ENCODE measurements around the gene DAZAP2. TPM values are rescaled to one million over a fixed set of nuclear protein-coding genes. Genes with fewer than 3 reads are reported as not detected.
A peak's percentile ranks its signal among the peaks of the same experiment; 100 is the strongest.

Gene DAZAP2
- 398 TPM for polyA plus RNA-seq
- long read RNA-seq, donor 1, transcript DAZAP2-201 (4 exons, 2,598 nt) = major isoform, 54 of 102 reads
- long read RNA-seq, donor 1, transcript DAZAP2-214 (2 exons, 3,664 nt) = minor isoform, 12 of 102 reads
- long read RNA-seq, donor 1, transcript DAZAP2-206 (2 exons, 598 nt) = minor isoform, 5 of 102 reads
- long read RNA-seq, donor 1, partial matches to known transcripts = 30 of 102 reads
- long read RNA-seq, donor 1, other reads (novel, unspliced or antisense) = 0 of 102 reads
- long read RNA-seq, donor 2, transcript DAZAP2-206 (2 exons, 598 nt) = minor isoform, 7 of 187 reads
- long read RNA-seq, donor 2, transcript DAZAP2-201 (4 exons, 2,598 nt) = major isoform, 118 of 187 reads
- long read RNA-seq, donor 2, transcript DAZAP2-214 (2 exons, 3,664 nt) = minor isoform, 32 of 187 reads
- long read RNA-seq, donor 2, partial matches to known transcripts = 21 of 187 reads
- long read RNA-seq, donor 2, other reads (novel, unspliced or antisense) = 7 of 187 reads
- long read RNA-seq, donor 3 = 0 reads
- long read RNA-seq, donor 4, transcript DAZAP2-201 (4 exons, 2,598 nt) = major isoform, 19 of 24 reads
- long read RNA-seq, donor 4, partial matches to known transcripts = 0 of 24 reads
- long read RNA-seq, donor 4, other reads (novel, unspliced or antisense) = 0 of 24 reads
- long read RNA-seq, donor 5, transcript DAZAP2-214 (2 exons, 3,664 nt) = minor isoform, 16 of 86 reads
- long read RNA-seq, donor 5, transcript DAZAP2-201 (4 exons, 2,598 nt) = major isoform, 57 of 86 reads
- long read RNA-seq, donor 5, partial matches to known transcripts = 5 of 86 reads
- long read RNA-seq, donor 5, other reads (novel, unspliced or antisense) = 5 of 86 reads
- long read RNA-seq, donor 6, transcript DAZAP2-214 (2 exons, 3,664 nt) = minor isoform, 15 of 203 reads
- long read RNA-seq, donor 6, transcript DAZAP2-201 (4 exons, 2,598 nt) = major isoform, 114 of 203 reads
- long read RNA-seq, donor 6, partial matches to known transcripts = 70 of 203 reads
- long read RNA-seq, donor 6, other reads (novel, unspliced or antisense) = 0 of 203 reads
- long read RNA-seq, donor 7, transcript DAZAP2-201 (4 exons, 2,598 nt) = major isoform, 37 of 47 reads
- long read RNA-seq, donor 7, transcript DAZAP2-214 (2 exons, 3,664 nt) = minor isoform, 8 of 47 reads
- long read RNA-seq, donor 7, partial matches to known transcripts = 0 of 47 reads
- long read RNA-seq, donor 7, other reads (novel, unspliced or antisense) = 0 of 47 reads
- long read RNA-seq, donor 8, transcript DAZAP2-201 (4 exons, 2,598 nt) = major isoform, 143 of 184 reads
- long read RNA-seq, donor 8, transcript DAZAP2-214 (2 exons, 3,664 nt) = minor isoform, 24 of 184 reads
- long read RNA-seq, donor 8, partial matches to known transcripts = 13 of 184 reads
- long read RNA-seq, donor 8, other reads (novel, unspliced or antisense) = 0 of 184 reads
- long read RNA-seq, donor 9, transcript DAZAP2-214 (2 exons, 3,664 nt) = minor isoform, 17 of 200 reads
- long read RNA-seq, donor 9, transcript DAZAP2-201 (4 exons, 2,598 nt) = major isoform, 123 of 200 reads
- long read RNA-seq, donor 9, partial matches to known transcripts = 58 of 200 reads
- long read RNA-seq, donor 9, other reads (novel, unspliced or antisense) = 0 of 200 reads
- long read RNA-seq, donor 10, transcript DAZAP2-201 (4 exons, 2,598 nt) = major isoform, 141 of 175 reads
- long read RNA-seq, donor 10, transcript DAZAP2-206 (2 exons, 598 nt) = minor isoform, 5 of 175 reads
- long read RNA-seq, donor 10, transcript DAZAP2-214 (2 exons, 3,664 nt) = minor isoform, 21 of 175 reads
- long read RNA-seq, donor 10, partial matches to known transcripts = 6 of 175 reads
- long read RNA-seq, donor 10, other reads (novel, unspliced or antisense) = 0 of 175 reads
- long read RNA-seq, donor 11, transcript DAZAP2-201 (4 exons, 2,598 nt) = major isoform, 83 of 100 reads
- long read RNA-seq, donor 11, transcript DAZAP2-214 (2 exons, 3,664 nt) = minor isoform, 15 of 100 reads
- long read RNA-seq, donor 11, partial matches to known transcripts = 0 of 100 reads
- long read RNA-seq, donor 11, other reads (novel, unspliced or antisense) = 0 of 100 reads

- Histone ChIP-seq H3K27ac (ENCODE audit: low read length) (peak within 1 kb of the TSS; percentile 97), H3K36me3 (ENCODE audit: control insufficient read depth, insufficient read depth, low read length) (peaks cover 28% of the 10 kb centered on the region), H3K4me3 (ENCODE audit: low read length) (peak within 1 kb of the TSS; percentile 88), H3K9me3 (ENCODE audit: control insufficient read depth, low read depth, low read length) (no peaks in the 10 kb centered on the region), H3K27me3 (ENCODE audit: control insufficient read depth, insufficient read depth, low read length) (no peaks in the 10 kb centered on the region), H3K4me1 (ENCODE audit: control insufficient read depth, insufficient read depth, low read length) (no peaks in the 10 kb centered on the region)
- DNase-seq = peak; percentile 96 to 98
- WGBS (ENCODE audit: insufficient coverage, low lambda C conversion rate) = no CpG with 5 or more reads among the region's 70 CpGs
Observed at GRCh38 chr12:51238510-51239334, at the start of gene DAZAP2. DAZAP2 (plus strand) TSS chr12:51238826; CDS start chr12:51238908, 82 bp downstream.

GRCh38 chr12:51189790-51190355 is 48.8 kb upstream of the DAZAP2 start:
- Histone ChIP-seq H3K4me3 (ENCODE audit: low read length) (no peak overlapping the region), H3K27me3 (ENCODE audit: control insufficient read depth, insufficient read depth, low read length) (no peaks in the 10 kb centered on the region), H3K4me1 (ENCODE audit: control insufficient read depth, insufficient read depth, low read length) (no peaks in the 10 kb centered on the region), H3K27ac (ENCODE audit: low read length) (no peak overlapping the region), H3K36me3 (ENCODE audit: control insufficient read depth, insufficient read depth, low read length) (peaks cover 7% of the 10 kb centered on the region), H3K9me3 (ENCODE audit: control insufficient read depth, low read depth, low read length) (no peaks in the 10 kb centered on the region)
- DNase-seq = no peak
- WGBS (ENCODE audit: insufficient coverage, low lambda C conversion rate) = no CpG with 5 or more reads among the region's 14 CpGs

GRCh38 chr12:51190820-51191219 is 47.8 kb upstream of the DAZAP2 start:
- Histone ChIP-seq H3K27ac (ENCODE audit: low read length) (no peak overlapping the region), H3K4me1 (ENCODE audit: control insufficient read depth, insufficient read depth, low read length) (no peaks in the 10 kb centered on the region), H3K9me3 (ENCODE audit: control insufficient read depth, low read depth, low read length) (no peaks in the 10 kb centered on the region), H3K36me3 (ENCODE audit: control insufficient read depth, insufficient read depth, low read length) (peaks cover 7% of the 10 kb centered on the region), H3K4me3 (ENCODE audit: low read length) (no peak overlapping the region), H3K27me3 (ENCODE audit: control insufficient read depth, insufficient read depth, low read length) (no peaks in the 10 kb centered on the region)
- no peak for DNase-seq
- no CpG with 5 or more reads among the region's 4 CpGs for WGBS (ENCODE audit: insufficient coverage, low lambda C conversion rate)

- WGBS (ENCODE audit: insufficient coverage, low lambda C conversion rate) = no CpG with 5 or more reads among the region's 12 CpGs
- DNase-seq = no peak
- Histone ChIP-seq H3K27me3 (ENCODE audit: control insufficient read depth, insufficient read depth, low read length) (no peaks in the 10 kb centered on the region), H3K36me3 (ENCODE audit: control insufficient read depth, insufficient read depth, low read length) (peaks cover 7% of the 10 kb centered on the region), H3K9me3 (ENCODE audit: control insufficient read depth, low read depth, low read length) (no peaks in the 10 kb centered on the region), H3K27ac (ENCODE audit: low read length) (no peak overlapping the region), H3K4me3 (ENCODE audit: low read length) (no peak overlapping the region), H3K4me1 (ENCODE audit: control insufficient read depth, insufficient read depth, low read length) (no peaks in the 10 kb centered on the region)
Observed at GRCh38 chr12:51191516-51192283, 46.9 kb upstream of the DAZAP2 start.

GRCh38 chr12:51192284-51192671 is 46.3 kb upstream of the DAZAP2 start:
- Histone ChIP-seq H3K9me3 (ENCODE audit: control insufficient read depth, low read depth, low read length) (no peaks in the 10 kb centered on the region), H3K27me3 (ENCODE audit: control insufficient read depth, insufficient read depth, low read length) (no peaks in the 10 kb centered on the region), H3K4me1 (ENCODE audit: control insufficient read depth, insufficient read depth, low read length) (no peaks in the 10 kb centered on the region), H3K36me3 (ENCODE audit: control insufficient read depth, insufficient read depth, low read length) (peaks cover 7% of the 10 kb centered on the region), H3K27ac (ENCODE audit: low read length) (no peak overlapping the region), H3K4me3 (ENCODE audit: low read length) (no peak overlapping the region)
- DNase-seq = no peak
- no CpG with 5 or more reads among the region's 5 CpGs for WGBS (ENCODE audit: insufficient coverage, low lambda C conversion rate)

- H3K4me3 ChIP-seq (ENCODE audit: low read length) = no peak overlapping the region
- H3K27me3 ChIP-seq (ENCODE audit: control insufficient read depth, insufficient read depth, low read length) = no peaks in the 10 kb centered on the region
- no peaks in the 10 kb centered on the region for H3K9me3 ChIP-seq (ENCODE audit: control insufficient read depth, low read depth, low read length)
- no peaks in the 10 kb centered on the region for H3K4me1 ChIP-seq (ENCODE audit: control insufficient read depth, insufficient read depth, low read length)
- WGBS (ENCODE audit: insufficient coverage, low lambda C conversion rate) = no CpG with 5 or more reads among the region's 7 CpGs
- H3K27ac ChIP-seq (ENCODE audit: low read length) = no peak overlapping the region
- DNase-seq = no peak
- H3K36me3 ChIP-seq (ENCODE audit: control insufficient read depth, insufficient read depth, low read length) = no peaks in the 10 kb centered on the region
Observed at GRCh38 chr12:51195841-51196240, 42.8 kb upstream of the DAZAP2 start.

GRCh38 chr12:51196547-51196946 is 42.1 kb upstream of the DAZAP2 start:
- H3K27me3 ChIP-seq (ENCODE audit: control insufficient read depth, insufficient read depth, low read length) = no peaks in the 10 kb centered on the region
- no peaks in the 10 kb centered on the region for H3K9me3 ChIP-seq (ENCODE audit: control insufficient read depth, low read depth, low read length)
- no peaks in the 10 kb centered on the region for H3K4me1 ChIP-seq (ENCODE audit: control insufficient read depth, insufficient read depth, low read length)
- H3K36me3 ChIP-seq (ENCODE audit: control insufficient read depth, insufficient read depth, low read length) = no peaks in the 10 kb centered on the region
- H3K4me3 ChIP-seq (ENCODE audit: low read length) = no peak overlapping the region
- no CpG with 5 or more reads among the region's 9 CpGs for WGBS (ENCODE audit: insufficient coverage, low lambda C conversion rate)
- DNase-seq = no peak
- no peak overlapping the region for H3K27ac ChIP-seq (ENCODE audit: low read length)

Measured in large intestine (tissue), 12 donors.